GM23338 (cell line): ENCODE results near the gene ABL1. TPM values are rescaled to one million over a fixed set of nuclear protein-coding genes. Genes with fewer than 3 reads are reported as not detected.

Source experiments
- ATAC-seq: fragments of 200-7000 bp; cut with Tn5 transposase; 3 replicates; pipeline ENCODE4 v1.9.1; 2020
- DNase-seq: peaks from one replicate; pipeline ENCODE4 v3.0.0-alpha.2; 2015; ENCODE audit warnings: low spot score
- H2AFZ ChIP-seq: fragments of 200-600 bp; sonication (generic); 2 replicates; pipeline ENCODE4 v1.8.0; 2016; ENCODE audit warnings: antibody characterized with exemption, mild to moderate bottlenecking, moderate library complexity
- H3F3A ChIP-seq: fragments of 200-600 bp; sonication (generic); replicated peaks from 2 replicates; pipeline ENCODE4 v1.8.0; 2017; ENCODE audit warnings: antibody characterized with exemption, mixed run types, low read depth
- H3K27ac ChIP-seq: fragments of 200-600 bp; sonication (generic); 2 replicates; pipeline ENCODE4 v1.6.1; 2016; ENCODE audit warnings: low read depth
- H3K27me3 ChIP-seq: fragments of 200-600 bp; sonication (generic); 2 replicates; pipeline ENCODE4 v1.8.0; 2016; ENCODE audit warnings: mild to moderate bottlenecking, mixed run types, moderate library complexity; ENCODE audit not compliant: insufficient read depth
- H3K36me3 ChIP-seq: fragments of 200-600 bp; sonication (generic); 2 replicates; pipeline ENCODE4 v1.8.0; 2016; ENCODE audit warnings: mild to moderate bottlenecking; ENCODE audit not compliant: insufficient read depth
- H3K4me1 ChIP-seq: fragments of 200-600 bp; sonication (generic); 2 replicates; pipeline ENCODE4 v1.8.0; 2016; ENCODE audit warnings: mild to moderate bottlenecking, moderate library complexity; ENCODE audit not compliant: insufficient read depth
- H3K4me2 ChIP-seq: fragments of 200-600 bp; sonication (generic); 2 replicates; pipeline ENCODE4 v1.7.1; 2017; ENCODE audit warnings: mixed run types
- H3K4me3 ChIP-seq: fragments of 200-600 bp; sonication (generic); 2 replicates; pipeline ENCODE4 v1.6.1; 2016; ENCODE audit warnings: mixed run types
- H3K79me2 ChIP-seq: fragments of 200-600 bp; sonication (generic); replicated peaks from 2 replicates; pipeline ENCODE4 v1.8.0; 2017; ENCODE audit warnings: mild to moderate bottlenecking; ENCODE audit not compliant: insufficient read depth
- H3K9me2 ChIP-seq: fragments of 200-600 bp; sonication (generic); 2 replicates; pipeline ENCODE4 v1.8.0; 2017; ENCODE audit not compliant: insufficient read depth
- H4K20me1 ChIP-seq: fragments of 200-600 bp; sonication (generic); replicated peaks from 2 replicates; pipeline ENCODE4 v1.8.0; 2017; ENCODE audit warnings: mild to moderate bottlenecking; ENCODE audit not compliant: insufficient read depth
- H3K27ac Mint-ChIP-seq: 2 replicates; pipeline ENCODE4 v1.8.0; 2020; ENCODE audit warnings: inconsistent platforms, mild to moderate bottlenecking, moderate library complexity, mixed read lengths
- H3K27me3 Mint-ChIP-seq: 3 replicates; pipeline ENCODE4 v1.8.0; 2022; ENCODE audit warnings: low read depth, mild to moderate bottlenecking, moderate library complexity, mixed read lengths, inconsistent platforms; ENCODE audit not compliant: insufficient read depth, poor library complexity
- H3K36me3 Mint-ChIP-seq: 3 replicates; pipeline ENCODE4 v1.8.0; 2021; ENCODE audit warnings: low read depth, mild to moderate bottlenecking, inconsistent platforms, moderate library complexity, mixed read lengths
- H3K4me1 Mint-ChIP-seq: 3 replicates; pipeline ENCODE4 v1.8.0; 2020; ENCODE audit warnings: mild to moderate bottlenecking, inconsistent platforms, mixed read lengths
- H3K4me3 Mint-ChIP-seq: 3 replicates; pipeline ENCODE4 v1.8.0; 2021; ENCODE audit warnings: moderate library complexity, mild to moderate bottlenecking, inconsistent platforms, mixed read lengths
- H3K9me3 Mint-ChIP-seq: 3 replicates; pipeline ENCODE4 v1.8.0; 2020; ENCODE audit warnings: moderate library complexity, mild to moderate bottlenecking, inconsistent platforms, mixed read lengths
- CREB1 ChIP-seq: fragments of 250-450 bp; sonication (Bioruptor Pico); IDR thresholded peaks from 2 replicates; pipeline ENCODE4 v1.5.0; 2020; ENCODE audit warnings: low read depth, mild to moderate bottlenecking, moderate library complexity
- CTCF ChIP-seq, 2 experiments: fragments of 200-600 bp in 1 of 2; sonication (generic) in 1 of 2; conservative IDR thresholded peaks; 2 replicates each; pipeline versions ENCODE4 v1.5.1 to v1.6.1; 2016 to 2017; ENCODE audit warnings: antibody characterized with exemption in 2 of 2, low read depth in 2 of 2, mild to moderate bottlenecking in 2 of 2, moderate library complexity in 1 of 2
- ETS1 ChIP-seq: IDR thresholded peaks from 2 replicates; pipeline ENCODE4 v1.6.1; 2016; ENCODE audit warnings: antibody characterized with exemption
- EZH2 ChIP-seq: fragments of 200-600 bp; sonication (generic); IDR thresholded peaks from one replicate; pipeline ENCODE4 v1.8.0; 2017; ENCODE audit warnings: antibody characterized with exemption, mild to moderate bottlenecking, low read depth; ENCODE audit not compliant: unreplicated experiment
- EZH2phosphoT487 ChIP-seq: fragments of 200-600 bp; sonication (generic); IDR thresholded peaks from one replicate; pipeline ENCODE4 v1.8.1; 2018; ENCODE audit warnings: antibody characterized with exemption; ENCODE audit not compliant: unreplicated experiment
- JUNB ChIP-seq: IDR thresholded peaks from one replicate; pipeline ENCODE4 v1.6.1; 2016; ENCODE audit warnings: antibody characterized with exemption; ENCODE audit not compliant: unreplicated experiment
- NANOG ChIP-seq: IDR thresholded peaks from 2 replicates; pipeline ENCODE4 v1.6.1; 2016; ENCODE audit warnings: antibody characterized with exemption, borderline replicate concordance
- POLR2AphosphoS5 ChIP-seq: IDR thresholded peaks from 2 replicates; pipeline ENCODE4 v1.6.1; 2016; ENCODE audit warnings: antibody characterized with exemption, low read depth
- REST ChIP-seq: IDR thresholded peaks from one replicate; pipeline ENCODE4 v1.6.1; 2018; ENCODE audit warnings: antibody characterized with exemption; ENCODE audit not compliant: unreplicated experiment
- STAT1 ChIP-seq: IDR thresholded peaks from one replicate; pipeline ENCODE4 v1.6.1; 2016; ENCODE audit warnings: antibody characterized with exemption; ENCODE audit not compliant: unreplicated experiment
- ZNF114 ChIP-seq: fragments of 250-450 bp; sonication (Bioruptor Pico); IDR thresholded peaks from 2 replicates; pipeline ENCODE4 v1.5.0; 2020; ENCODE audit warnings: mild to moderate bottlenecking, moderate library complexity
- ZNF331 ChIP-seq: fragments of 250-450 bp; sonication (Bioruptor Pico); IDR thresholded peaks from 2 replicates; pipeline ENCODE4 v1.5.0; 2020; ENCODE audit warnings: low read depth, mild to moderate bottlenecking, moderate library complexity
- ZNF462 ChIP-seq: fragments of 250-450 bp; sonication (Bioruptor Pico); IDR thresholded peaks from 2 replicates; pipeline ENCODE4 v1.5.0; 2020; ENCODE audit warnings: mild to moderate bottlenecking, moderate library complexity
- polyA plus RNA-seq: library from polyadenylated mRNA; unstranded; fragments of >200 nt; fragmentation: Nextera tagmentation; extraction: Ambion mirVana; gene quantifications from 2 replicates; pipeline ENCODE4 v1.2.1, GENCODE V29; 2016
- total RNA-seq: library from RNA; depleted of rRNA; stranded (reverse); fragments of >200 nt; shearing (Covaris generic); gene quantifications from 2 replicates; pipeline ENCODE4 v1.2.3, GENCODE V29; 2014

Gene ABL1
- total and polyA plus RNA-seq, 2 experiments from 2014 or later = 20.7 to 85.1 TPM

- Histone ChIP-seq H3K9me2 (no peaks in the 10 kb centered on the region), H4K20me1 (no peaks in the 10 kb centered on the region; the same call in 1 of the 2 replicates), H3F3A (no peaks in the 10 kb centered on the region), H3K79me2 (peaks cover 37% of the 10 kb centered on the region), H3K36me3 (no peaks in the 10 kb centered on the region), H3K4me1 (peaks cover 24% of the 10 kb centered on the region; the same call in 1 of the 2 replicates), H3K4me2 (no peak overlapping the region), H3K27me3 (no peaks in the 10 kb centered on the region), H3K27ac (no peak overlapping the region), H3K4me3 (no peak overlapping the region), H2AFZ (no peak overlapping the region)
- TF ChIP-seq CREB1 = no peak
- TF ChIP-seq NANOG = no peak
- TF ChIP-seq JUNB = no peak
- TF ChIP-seq REST = no peak
- no peak for TF ChIP-seq EZH2
- TF ChIP-seq ETS1 = no peak
- TF ChIP-seq EZH2phosphoT487 = no peak
- TF ChIP-seq POLR2AphosphoS5 = no peak
- TF ChIP-seq CTCF (conservative IDR thresholded peaks at IDR 0.05; ENCODE audit: low read depth in 2 of 2) = no peak
- TF ChIP-seq ZNF462 (CRISPR knock-in tag) = no peak
- no peak for TF ChIP-seq STAT1
- TF ChIP-seq ZNF331 = no peak
- TF ChIP-seq ZNF114 (CRISPR knock-in tag) = no peak
- no peak for ATAC-seq
- Mint-ChIP-seq H3K27me3 (peaks cover 2% of the 10 kb centered on the region), H3K4me1 (peaks cover 24% of the 10 kb centered on the region), H3K36me3 (peaks cover 3% of the 10 kb centered on the region; the same call in 1 of the 3 replicates), H3K4me3 (no peak overlapping the region), H3K27ac (no peak overlapping the region), H3K9me3 (no peaks in the 10 kb centered on the region; the same call in 2 of the 3 replicates)
- DNase-seq = no peak
These were observed 28.7 kb upstream of the ABL1 start for GRCh38 chr9:130806327-130806716.
